Measurements from ENCODE around the gene CSRP1.

DNA sequence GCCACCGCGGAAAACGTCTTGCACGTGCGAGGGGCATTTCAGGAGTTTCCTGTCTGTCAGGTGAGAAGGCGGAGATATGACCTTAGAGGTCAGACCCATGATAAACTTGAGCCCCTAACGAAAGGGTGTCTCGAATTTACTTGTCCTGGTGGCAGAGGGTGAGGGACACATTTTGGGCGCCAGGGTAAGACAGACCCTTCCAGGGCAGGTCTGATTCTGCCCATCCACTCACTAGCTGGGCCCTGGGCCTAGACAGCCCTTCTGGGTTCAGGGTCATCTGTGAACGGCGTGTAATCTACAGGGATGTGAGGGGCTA, 395 bp upstream of the CSRP1 start:
- TF ChIP-seq, protein P1, sequence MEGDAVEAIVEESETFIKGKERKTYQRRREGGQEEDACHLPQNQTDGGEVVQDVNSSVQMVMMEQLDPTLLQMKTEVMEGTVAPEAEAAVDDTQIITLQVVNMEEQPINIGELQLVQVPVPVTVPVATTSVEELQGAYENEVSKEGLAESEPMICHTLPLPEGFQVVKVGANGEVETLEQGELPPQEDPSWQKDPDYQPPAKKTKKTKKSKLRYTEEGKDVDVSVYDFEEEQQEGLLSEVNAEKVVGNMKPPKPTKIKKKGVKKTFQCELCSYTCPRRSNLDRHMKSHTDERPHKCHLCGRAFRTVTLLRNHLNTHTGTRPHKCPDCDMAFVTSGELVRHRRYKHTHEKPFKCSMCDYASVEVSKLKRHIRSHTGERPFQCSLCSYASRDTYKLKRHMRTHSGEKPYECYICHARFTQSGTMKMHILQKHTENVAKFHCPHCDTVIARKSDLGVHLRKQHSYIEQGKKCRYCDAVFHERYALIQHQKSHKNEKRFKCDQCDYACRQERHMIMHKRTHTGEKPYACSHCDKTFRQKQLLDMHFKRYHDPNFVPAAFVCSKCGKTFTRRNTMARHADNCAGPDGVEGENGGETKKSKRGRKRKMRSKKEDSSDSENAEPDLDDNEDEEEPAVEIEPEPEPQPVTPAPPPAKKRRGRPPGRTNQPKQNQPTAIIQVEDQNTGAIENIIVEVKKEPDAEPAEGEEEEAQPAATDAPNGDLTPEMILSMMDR (IDR thresholded peaks at IDR 0.05): no peak
- no peak for TF ChIP-seq POLR2A (IDR thresholded peaks at IDR 0.05)
